ENCODE measurements around the gene NEK2.
"Not testable (repeated sequence)": the region's sequence is repeated elsewhere in the genome, so short reads cannot be mapped to it uniquely, and the experiment has no call there.

NEK2 gene

GRCh38 chr1:211675230-211676105, at the start of gene NEK2:
Gene NEK2, minus strand, starts transcription at chr1:211675621. Its CDS starts 142 bp downstream, at chr1:211675479.
- peak; percentile 86 for DNase-seq

- no peak for DNase-seq
These were observed 49.3 kb upstream of the NEK2 start for GRCh38 chr1:211724687-211725196.

GRCh38 chr1:211723273-211723672, 47.9 kb upstream of the NEK2 start:
- no peak for DNase-seq

- DNase-seq: no peak
These were observed 47.1 kb upstream of the NEK2 start for GRCh38 chr1:211722277-211723175.

- DNase-seq: not testable (repeated sequence)
These were observed 41.1 kb upstream of the NEK2 start for GRCh38 chr1:211716555-211716954.

GRCh38 chr1:211715971-211716370, 40.5 kb upstream of the NEK2 start:
- no peak for DNase-seq

GRCh38 chr1:211714154-211714553, 38.7 kb upstream of the NEK2 start:
- no peak for DNase-seq

GRCh38 chr1:211713231-211713630, 37.8 kb upstream of the NEK2 start:
- no peak for DNase-seq

GRCh38 chr1:211711315-211711705, 35.9 kb upstream of the NEK2 start:
- no peak for DNase-seq

- DNase-seq: no peak
These were observed 35.3 kb upstream of the NEK2 start for GRCh38 chr1:211710566-211711314.

GRCh38 chr1:211708926-211709325, 33.5 kb upstream of the NEK2 start:
- DNase-seq: no peak

- no peak for DNase-seq
These were observed 32.6 kb upstream of the NEK2 start for GRCh38 chr1:211708006-211708405.

GRCh38 chr1:211705467-211706091, 30.2 kb upstream of the NEK2 start:
- DNase-seq: no peak

GRCh38 chr1:211704543-211704942, 29.1 kb upstream of the NEK2 start:
- no peak for DNase-seq

GRCh38 chr1:211703812-211704537, 28.6 kb upstream of the NEK2 start:
- no peak for DNase-seq

GRCh38 chr1:211701733-211702132, 26.3 kb upstream of the NEK2 start:
- DNase-seq: no peak

GRCh38 chr1:211699059-211699458, 23.6 kb upstream of the NEK2 start:
- no peak for DNase-seq

GRCh38 chr1:211698161-211699026, 23.0 kb upstream of the NEK2 start:
- DNase-seq: peak; percentile 84

- no peak for DNase-seq
These were observed 21.9 kb upstream of the NEK2 start for GRCh38 chr1:211697356-211697755.

GRCh38 chr1:211695135-211695816, 19.9 kb upstream of the NEK2 start:
- DNase-seq: no peak
